Amniotic epithelial cell (primary cell): ENCODE data around the gene RECQL5.
A peak's percentile ranks its signal among the peaks of the same experiment; 100 is the strongest.

Experiments used
- DNase-seq: peaks from one replicate; pipeline ENCODE4 v3.0.0-alpha.2; 2010; ENCODE audit warnings: low read depth

Gene RECQL5

GRCh38 chr17:75666959-75667790, at the start of gene RECQL5, which contains the start of gene SAP30BP:
Gene RECQL5 (minus strand): TSS chr17:75667154. CDS start chr17:75666557, 597 bp downstream.
Gene SAP30BP (plus strand): TSS chr17:75667338. CDS start chr17:75667373, 35 bp downstream.
- peak; percentile 96 for DNase-seq

GRCh38 chr17:75712446-75712845, 45.5 kb upstream of the RECQL5 start:
- DNase-seq: no peak

- peak; percentile 48 for DNase-seq
Observed at GRCh38 chr17:75707079-75707571, 40.2 kb upstream of the RECQL5 start.

GRCh38 chr17:75706042-75706728, 39.2 kb upstream of the RECQL5 start:
- no peak for DNase-seq

- DNase-seq: no peak
Observed at GRCh38 chr17:75704963-75705875, 38.3 kb upstream of the RECQL5 start.

GRCh38 chr17:75703591-75703990, 36.6 kb upstream of the RECQL5 start:
- no peak for DNase-seq

- no peak for DNase-seq
Observed at GRCh38 chr17:75703191-75703590, 36.2 kb upstream of the RECQL5 start.

- no peak for DNase-seq
Observed at GRCh38 chr17:75701288-75701687, 34.3 kb upstream of the RECQL5 start.

- no peak for DNase-seq
Observed at GRCh38 chr17:75698659-75699058, 31.7 kb upstream of the RECQL5 start.

GRCh38 chr17:75697651-75698291, 30.8 kb upstream of the RECQL5 start:
- no peak for DNase-seq

- no peak for DNase-seq
Observed at GRCh38 chr17:75695830-75696271, 28.9 kb upstream of the RECQL5 start.

- peak; percentile 75 for DNase-seq
Observed at GRCh38 chr17:75695141-75695829, 28.3 kb upstream of the RECQL5 start.

- peak; percentile 36 for DNase-seq
Observed at GRCh38 chr17:75694536-75694935, 27.6 kb upstream of the RECQL5 start.

- peak; percentile 91 for DNase-seq
Observed at GRCh38 chr17:75693500-75694481, 26.8 kb upstream of the RECQL5 start.

GRCh38 chr17:75692976-75693375, 26.0 kb upstream of the RECQL5 start:
- no peak for DNase-seq

GRCh38 chr17:75691801-75692626, 25.1 kb upstream of the RECQL5 start:
- no peak for DNase-seq

- DNase-seq: peak; percentile 75
Observed at GRCh38 chr17:75691371-75691791, 24.4 kb upstream of the RECQL5 start.

GRCh38 chr17:75689441-75689873, 22.5 kb upstream of the RECQL5 start:
- DNase-seq: no peak
